Upper lobe of left lung (tissue), 4 donors: Measurements from ENCODE around the gene TBC1D14.

Experiments
- CTCF ChIP-seq, 6 experiments: fragments of 450-650 bp in 4 of 6; fragments of 200-600 bp in 2 of 6; sonication (generic) in 2 of 6; IDR thresholded peaks; one replicate each; pipeline ENCODE4 v1.5.1; 2016 to 2019; ENCODE audit warnings: antibody characterized with exemption in 6 of 6
- EP300 ChIP-seq, 4 donors: sonication (generic); formaldehyde crosslinking; IDR thresholded peaks; one replicate each; pipeline ENCODE4 v1.5.1; 2017; ENCODE audit warnings: antibody characterized with exemption in 4 of 4, control low read depth in 2 of 4
- POLR2AphosphoS5 ChIP-seq, 2 donors: sonication (generic); formaldehyde crosslinking; IDR thresholded peaks; one replicate each; pipeline ENCODE4 v1.5.1; 2017; ENCODE audit warnings: antibody characterized with exemption in 2 of 2

GRCh38 chr4:6913350-6913905 is 3.8 kb downstream of the TBC1D14 start:
- TF ChIP-seq CTCF (IDR thresholded peaks at IDR 0.05) (no peak), POLR2AphosphoS5 (IDR thresholded peaks at IDR 0.05) (no peak), EP300 (IDR thresholded peaks at IDR 0.05) (no peak)
